ENCODE measurements around the gene CAMK2B. TPM values are rescaled to one million over a fixed set of nuclear protein-coding genes. Genes with fewer than 3 reads are reported as not detected.

CAMK2B gene
- total and polyA plus RNA-seq, 4 experiments from 2014 or later: not detected

DNA sequence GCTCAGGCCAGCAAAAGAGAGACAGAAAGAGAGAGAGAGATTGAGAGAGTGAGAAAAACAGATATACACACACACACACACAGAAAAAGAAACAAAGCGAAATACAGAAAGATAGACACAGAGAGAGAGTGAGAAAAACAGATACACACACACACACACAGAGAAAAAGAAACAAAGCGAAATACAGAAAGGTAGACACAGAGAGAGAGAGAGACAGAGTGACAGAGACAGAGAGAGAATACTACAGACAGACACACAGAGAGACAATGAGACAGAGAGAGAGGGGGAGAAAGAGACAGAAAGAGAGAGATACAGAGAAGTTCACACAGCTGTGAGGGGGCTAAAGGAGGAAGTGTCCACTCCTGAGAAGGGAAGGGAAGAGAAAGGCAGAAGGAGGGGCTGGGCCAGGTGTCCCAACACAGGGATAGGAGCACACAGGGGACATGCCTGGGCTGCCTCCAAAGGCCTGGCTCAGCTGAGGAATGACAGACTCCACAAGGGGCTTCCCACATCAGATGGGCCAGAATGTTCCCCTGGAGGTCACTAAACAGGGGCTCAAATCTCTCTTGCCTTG, 140.4 kb downstream of the CAMK2B start:
- Histone ChIP-seq H3K4me1 (ENCODE audit: insufficient read depth, low read length) (no peaks in the 10 kb centered on the region), H3K27me3 (ENCODE audit: insufficient read depth, low read length) (no peaks in the 10 kb centered on the region), H3K36me3 (ENCODE audit: insufficient read depth, low read length) (no peaks in the 10 kb centered on the region), H3K9me3 (ENCODE audit: control insufficient read depth in 1 of 2, low read length in 2 of 2) (no peaks in the 10 kb centered on the region), H3K27ac (ENCODE audit: low read depth, low read length) (no peak overlapping the region), H3K4me3 (ENCODE audit: low read length in 2 of 2) (no peak overlapping the region)
- peak overlapping the region in 1 of 7 donors; percentile 62 for H3K27ac Mint-ChIP-seq
- H3K4me1 Mint-ChIP-seq: no peaks in the 10 kb centered on the region
- intact Hi-C loops (cut with micrococcal nuclease): no loop called here
- no peaks in the 10 kb centered on the region for H3K36me3 Mint-ChIP-seq
- DNase-seq: no peak
- peaks cover 5 to 11% of the 10 kb centered on the region in 2 donors for H3K27me3 Mint-ChIP-seq
- peaks cover 0 to 12% (median 6%) of the 10 kb centered on the region in 8 donors for H3K9me3 Mint-ChIP-seq
- no peak overlapping the region for H3K4me3 Mint-ChIP-seq
- ChIA-PET CTCF (ENCODE audit: partially characterized antibody) (interaction anchor here (1.0 kb wide), 1 partner anchor 10 kb away, joined by 3 read pairs; no protein-coding TSS in a partner anchor), POLR2A (ENCODE audit: partially characterized antibody) (no interaction called here)

- intact Hi-C loops (cut with micrococcal nuclease): no loop called here
- H3K4me1 ChIP-seq (ENCODE audit: insufficient read depth, low read length): no peaks in the 10 kb centered on the region
- no peak overlapping the region for H3K27ac ChIP-seq (ENCODE audit: low read depth, low read length)
- Mint-ChIP-seq H3K9me3 (peaks cover 0 to 12% (median 6%) of the 10 kb centered on the region in 8 donors), H3K4me1 (no peaks in the 10 kb centered on the region), H3K27me3 (peaks cover 5 to 13% of the 10 kb centered on the region in 2 donors), H3K27ac (no peak overlapping the region), H3K36me3 (no peaks in the 10 kb centered on the region), H3K4me3 (no peak overlapping the region)
- no peak overlapping the region for H3K4me3 ChIP-seq (ENCODE audit: low read length in 2 of 2)
- ChIA-PET POLR2A (ENCODE audit: partially characterized antibody) (no interaction called here), CTCF (ENCODE audit: partially characterized antibody) (no interaction called here)
- H3K9me3 ChIP-seq (ENCODE audit: control insufficient read depth in 1 of 2, low read length in 2 of 2): no peaks in the 10 kb centered on the region
- no peaks in the 10 kb centered on the region for H3K36me3 ChIP-seq (ENCODE audit: insufficient read depth, low read length)
- no peaks in the 10 kb centered on the region for H3K27me3 ChIP-seq (ENCODE audit: insufficient read depth, low read length)
- no peak for DNase-seq
Observed at GRCh38 chr7:44184206-44184872, 141.1 kb downstream of the CAMK2B start.

DNA sequence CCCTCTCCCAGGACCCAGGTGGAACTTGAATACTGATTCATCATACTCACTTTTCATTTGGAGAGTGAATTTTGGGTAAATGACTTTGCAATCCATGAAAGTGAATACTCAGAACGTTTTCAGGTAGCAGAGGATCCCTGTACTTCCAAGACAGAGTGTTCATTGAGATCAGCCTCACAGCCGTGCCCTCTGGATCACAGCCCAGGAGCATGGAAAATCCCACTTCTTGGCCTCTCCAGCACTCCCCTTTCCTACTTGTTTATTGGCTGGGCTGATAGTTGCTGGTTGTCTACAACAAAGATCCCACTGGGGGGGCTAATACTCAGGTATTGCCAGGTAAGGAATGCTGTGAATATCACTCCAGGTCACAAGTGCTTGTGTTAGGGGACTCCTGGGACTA, 142.0 kb downstream of the CAMK2B start:
- Histone ChIP-seq H3K4me3 (ENCODE audit: low read length in 2 of 2) (no peak overlapping the region), H3K27ac (ENCODE audit: low read depth, low read length) (no peak overlapping the region), H3K9me3 (ENCODE audit: control insufficient read depth in 1 of 2, low read length in 2 of 2) (no peaks in the 10 kb centered on the region), H3K36me3 (ENCODE audit: insufficient read depth, low read length) (no peaks in the 10 kb centered on the region), H3K27me3 (ENCODE audit: insufficient read depth, low read length) (no peaks in the 10 kb centered on the region), H3K4me1 (ENCODE audit: insufficient read depth, low read length) (no peaks in the 10 kb centered on the region)
- H3K27me3 Mint-ChIP-seq: peaks cover 5 to 15% of the 10 kb centered on the region in 2 donors
- intact Hi-C loops (cut with micrococcal nuclease): no loop called here
- H3K36me3 Mint-ChIP-seq: no peaks in the 10 kb centered on the region
- ChIA-PET POLR2A (ENCODE audit: partially characterized antibody) (no interaction called here), CTCF (ENCODE audit: partially characterized antibody) (no interaction called here)
- H3K4me1 Mint-ChIP-seq: no peaks in the 10 kb centered on the region
- no peak overlapping the region for H3K4me3 Mint-ChIP-seq
- H3K9me3 Mint-ChIP-seq: peaks cover 0 to 12% (median 6%) of the 10 kb centered on the region in 8 donors
- no peak overlapping the region for H3K27ac Mint-ChIP-seq
- no peak for DNase-seq

DNA sequence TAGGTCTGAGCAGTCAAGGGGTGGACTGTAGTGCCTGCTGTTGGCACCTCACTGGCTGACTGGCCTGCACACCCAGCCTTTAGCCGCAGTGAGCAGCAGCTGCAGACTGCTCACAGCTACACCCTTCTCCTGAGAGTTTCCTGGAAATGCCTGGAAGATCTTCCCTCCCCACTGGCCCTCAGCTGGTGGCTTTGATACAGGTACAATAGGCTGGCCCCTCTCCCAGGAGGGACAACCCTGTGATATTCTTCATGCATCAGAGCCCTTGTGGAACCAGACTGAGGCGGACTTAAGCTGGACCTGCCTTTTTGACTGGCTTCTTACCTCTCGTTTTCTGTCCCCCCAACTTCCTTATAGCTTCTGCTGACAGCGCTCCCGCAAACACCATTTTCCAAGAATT, 142.6 kb downstream of the CAMK2B start:
- Mint-ChIP-seq H3K36me3 (no peaks in the 10 kb centered on the region), H3K9me3 (peaks cover 0 to 12% (median 6%) of the 10 kb centered on the region in 8 donors), H3K4me3 (no peak overlapping the region), H3K27ac (no peak overlapping the region), H3K4me1 (no peaks in the 10 kb centered on the region), H3K27me3 (peaks cover 7 to 20% of the 10 kb centered on the region in 2 donors)
- POLR2A ChIA-PET (ENCODE audit: partially characterized antibody): no interaction called here
- Histone ChIP-seq H3K9me3 (ENCODE audit: control insufficient read depth in 1 of 2, low read length in 2 of 2) (no peaks in the 10 kb centered on the region), H3K4me1 (ENCODE audit: insufficient read depth, low read length) (no peaks in the 10 kb centered on the region), H3K4me3 (ENCODE audit: low read length in 2 of 2) (no peak overlapping the region), H3K27me3 (ENCODE audit: insufficient read depth, low read length) (no peaks in the 10 kb centered on the region), H3K27ac (ENCODE audit: low read depth, low read length) (no peak overlapping the region), H3K36me3 (ENCODE audit: insufficient read depth, low read length) (no peaks in the 10 kb centered on the region)
- intact Hi-C loops (cut with micrococcal nuclease): no loop called here
- CTCF ChIA-PET (ENCODE audit: partially characterized antibody): no interaction called here
- no peak for DNase-seq

DNA sequence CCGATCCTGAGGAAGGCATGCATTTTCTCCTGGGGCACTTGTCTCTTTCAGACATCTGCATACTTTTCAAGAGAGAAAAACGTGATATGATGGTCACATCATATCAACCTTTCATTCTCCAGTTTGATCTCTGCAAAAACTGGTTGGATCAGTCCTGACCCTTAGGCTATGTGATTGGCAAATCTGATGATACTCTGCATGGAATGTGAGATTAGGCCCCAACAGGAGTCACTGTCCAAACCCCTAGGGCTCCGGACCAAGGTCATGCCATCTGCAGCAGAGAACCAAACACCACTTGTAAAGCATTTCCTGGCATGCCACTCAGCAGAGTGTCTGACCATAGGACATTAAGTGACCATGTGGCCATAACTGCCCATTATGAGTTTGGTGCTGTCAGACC, 144.8 kb downstream of the CAMK2B start:
- intact Hi-C loops (cut with micrococcal nuclease): no loop called here
- Histone ChIP-seq H3K27ac (ENCODE audit: low read depth, low read length) (no peak overlapping the region), H3K9me3 (ENCODE audit: control insufficient read depth in 1 of 2, low read length in 2 of 2) (no peaks in the 10 kb centered on the region), H3K4me1 (ENCODE audit: insufficient read depth, low read length) (no peaks in the 10 kb centered on the region), H3K36me3 (ENCODE audit: insufficient read depth, low read length) (no peaks in the 10 kb centered on the region), H3K4me3 (ENCODE audit: low read length in 2 of 2) (no peak overlapping the region), H3K27me3 (ENCODE audit: insufficient read depth, low read length) (no peaks in the 10 kb centered on the region)
- CTCF ChIA-PET (ENCODE audit: partially characterized antibody): no interaction called here
- no peak overlapping the region for H3K27ac Mint-ChIP-seq
- POLR2A ChIA-PET (ENCODE audit: partially characterized antibody): no interaction called here
- H3K4me1 Mint-ChIP-seq: no peaks in the 10 kb centered on the region
- H3K4me3 Mint-ChIP-seq: no peak overlapping the region
- DNase-seq: no peak
- H3K27me3 Mint-ChIP-seq: peaks cover 10 to 31% of the 10 kb centered on the region in 2 donors
- no peaks in the 10 kb centered on the region for H3K36me3 Mint-ChIP-seq
- H3K9me3 Mint-ChIP-seq: peaks cover 0 to 12% (median 6%) of the 10 kb centered on the region in 8 donors

- no peak for DNase-seq
- H3K4me3 ChIP-seq (ENCODE audit: low read length in 2 of 2): no peak overlapping the region
- Mint-ChIP-seq H3K4me3 (no peak overlapping the region), H3K36me3 (no peaks in the 10 kb centered on the region), H3K27ac (no peak overlapping the region), H3K9me3 (peaks cover 1 to 6% (median 4%) of the 10 kb centered on the region in 8 donors), H3K27me3 (peaks cover 10 to 35% of the 10 kb centered on the region in 2 donors), H3K4me1 (no peaks in the 10 kb centered on the region)
- H3K4me1 ChIP-seq (ENCODE audit: insufficient read depth, low read length): no peaks in the 10 kb centered on the region
- ChIA-PET CTCF (ENCODE audit: partially characterized antibody) (no interaction called here), POLR2A (ENCODE audit: partially characterized antibody) (no interaction called here)
- H3K27ac ChIP-seq (ENCODE audit: low read depth, low read length): no peak overlapping the region
- no peaks in the 10 kb centered on the region for H3K9me3 ChIP-seq (ENCODE audit: control insufficient read depth in 1 of 2, low read length in 2 of 2)
- H3K27me3 ChIP-seq (ENCODE audit: insufficient read depth, low read length): no peaks in the 10 kb centered on the region
- H3K36me3 ChIP-seq (ENCODE audit: insufficient read depth, low read length): no peaks in the 10 kb centered on the region
- intact Hi-C loops (cut with micrococcal nuclease): no loop called here
Observed at GRCh38 chr7:44177570-44178131, 147.7 kb downstream of the CAMK2B start.

DNA sequence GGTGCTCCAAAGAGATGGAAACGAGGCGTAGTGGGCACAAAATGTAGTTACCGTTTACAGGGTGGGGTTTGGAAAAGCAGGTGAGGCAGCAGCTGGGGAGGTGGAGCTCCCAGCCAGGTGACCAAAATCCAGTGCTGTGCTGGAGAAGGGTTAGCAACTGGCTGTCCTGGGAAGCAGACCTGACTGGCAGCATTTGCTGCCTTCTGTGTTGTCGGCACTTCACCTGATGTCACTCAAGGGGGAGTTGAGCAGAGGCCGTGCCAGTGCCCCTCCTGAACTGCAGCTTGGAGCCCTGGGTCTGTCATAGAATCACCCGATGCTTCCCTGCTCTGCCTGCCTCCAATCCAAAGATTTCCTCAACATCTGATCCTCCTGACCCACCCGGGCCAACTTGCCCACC, 148.9 kb downstream of the CAMK2B start:
- no peaks in the 10 kb centered on the region for H3K36me3 Mint-ChIP-seq
- H3K36me3 ChIP-seq (ENCODE audit: insufficient read depth, low read length): no peaks in the 10 kb centered on the region
- no peak overlapping the region for H3K27ac Mint-ChIP-seq
- no peak for DNase-seq
- H3K4me1 Mint-ChIP-seq: no peaks in the 10 kb centered on the region
- intact Hi-C loops (cut with micrococcal nuclease): no loop called here
- POLR2A ChIA-PET (ENCODE audit: partially characterized antibody): no interaction called here
- H3K27ac ChIP-seq (ENCODE audit: low read depth, low read length): no peak overlapping the region
- H3K27me3 Mint-ChIP-seq: peaks cover 10 to 32% of the 10 kb centered on the region in 2 donors
- H3K9me3 ChIP-seq (ENCODE audit: control insufficient read depth in 1 of 2, low read length in 2 of 2): no peaks in the 10 kb centered on the region
- no peak overlapping the region for H3K4me3 ChIP-seq (ENCODE audit: low read length in 2 of 2)
- no peaks in the 10 kb centered on the region for H3K27me3 ChIP-seq (ENCODE audit: insufficient read depth, low read length)
- CTCF ChIA-PET (ENCODE audit: partially characterized antibody): no interaction called here
- H3K4me1 ChIP-seq (ENCODE audit: insufficient read depth, low read length): no peaks in the 10 kb centered on the region
- H3K9me3 Mint-ChIP-seq: peaks cover 0 to 4% (median under 1%) of the 10 kb centered on the region in 8 donors
- no peak overlapping the region for H3K4me3 Mint-ChIP-seq

Data from CD4-positive, alpha-beta memory T cell (primary cell).